Medulla oblongata (tissue), 1 donor: ENCODE measurements around the gene APLP2.
"Not testable (repeated sequence)": the region's sequence is repeated elsewhere in the genome, so short reads cannot be mapped to it uniquely, and the experiment has no call there.

Experiments used
- DNase-seq: peaks from one replicate; pipeline ENCODE4 v3.0.0-alpha.2; 2015; ENCODE audit errors: extremely low spot score

The APLP2 gene

GRCh38 chr11:130069659-130070108 is at the start of gene APLP2:
Gene APLP2, plus strand, starts transcription at chr11:130069894. Its CDS starts 84 bp downstream, at chr11:130069978.
- peak; percentile 99 for DNase-seq

- no peak for DNase-seq
Measured at GRCh38 chr11:130020323-130020722, 49.4 kb upstream of the APLP2 start.

- not testable (repeated sequence) for DNase-seq
Measured at GRCh38 chr11:130021606-130022005, 48.1 kb upstream of the APLP2 start.

GRCh38 chr11:130022799-130023198 is 46.9 kb upstream of the APLP2 start:
- no peak for DNase-seq

GRCh38 chr11:130023204-130023603 is 46.5 kb upstream of the APLP2 start:
- no peak for DNase-seq

GRCh38 chr11:130024361-130024760 is 45.3 kb upstream of the APLP2 start:
- no peak for DNase-seq

- DNase-seq, result no peak
Measured at GRCh38 chr11:130025371-130025770, 44.3 kb upstream of the APLP2 start.

GRCh38 chr11:130029137-130029536 is 40.6 kb upstream of the APLP2 start:
- DNase-seq, result no peak

- no peak for DNase-seq
Measured at GRCh38 chr11:130031056-130031455, 38.6 kb upstream of the APLP2 start.

GRCh38 chr11:130031945-130032344 is 37.7 kb upstream of the APLP2 start:
- DNase-seq, result no peak

GRCh38 chr11:130032931-130033330 is 36.8 kb upstream of the APLP2 start:
- DNase-seq, result no peak

GRCh38 chr11:130034236-130034635 is 35.5 kb upstream of the APLP2 start:
- no peak for DNase-seq

- no peak for DNase-seq
Measured at GRCh38 chr11:130037058-130037457, 32.6 kb upstream of the APLP2 start.

- DNase-seq, result no peak
Measured at GRCh38 chr11:130037881-130038585, 31.7 kb upstream of the APLP2 start.

GRCh38 chr11:130040281-130040940 is 29.3 kb upstream of the APLP2 start:
- no peak for DNase-seq

GRCh38 chr11:130042093-130042591 is 27.6 kb upstream of the APLP2 start:
- DNase-seq, result no peak

- peak; percentile 69 for DNase-seq
Measured at GRCh38 chr11:130043575-130043974, 26.1 kb upstream of the APLP2 start.

GRCh38 chr11:130047141-130047540 is 22.6 kb upstream of the APLP2 start:
- DNase-seq, result no peak

GRCh38 chr11:130049328-130049771 is 20.3 kb upstream of the APLP2 start:
- no peak for DNase-seq

GRCh38 chr11:130050257-130050656 is 19.4 kb upstream of the APLP2 start:
- peak; percentile 34 for DNase-seq

- DNase-seq, result peak; percentile 21
Measured at GRCh38 chr11:130051082-130051481, 18.6 kb upstream of the APLP2 start.

- no peak for DNase-seq
Measured at GRCh38 chr11:130052567-130052966, 17.1 kb upstream of the APLP2 start.

- DNase-seq, result no peak
Measured at GRCh38 chr11:130054966-130055365, 14.7 kb upstream of the APLP2 start.
